ENCODE measurements around the gene ACOXL.

The ACOXL gene

DNA sequence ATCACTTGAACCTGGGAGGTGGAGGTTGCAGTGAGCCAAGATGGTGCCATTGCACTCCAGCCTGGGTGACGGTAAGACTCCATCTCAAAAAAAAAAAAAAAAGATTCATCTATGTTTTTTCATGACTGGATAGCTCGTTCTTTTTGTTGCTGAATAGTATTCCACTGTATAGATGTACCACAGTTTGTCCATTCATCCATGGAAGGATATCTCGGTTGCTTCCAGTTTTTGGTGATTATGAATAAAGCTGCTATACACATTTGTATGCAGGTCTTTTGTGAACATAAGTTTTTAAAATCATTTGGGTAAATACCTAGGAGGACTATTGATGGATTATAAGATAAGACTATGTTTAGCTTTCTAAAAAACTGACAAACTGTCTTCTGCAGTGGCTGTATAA lies 90.8 kb downstream of the ACOXL start:
- no peak for DNase-seq

- no peak for DNase-seq
Measured at GRCh38 chr2:110827511-110827910, 95.1 kb downstream of the ACOXL start.

DNA sequence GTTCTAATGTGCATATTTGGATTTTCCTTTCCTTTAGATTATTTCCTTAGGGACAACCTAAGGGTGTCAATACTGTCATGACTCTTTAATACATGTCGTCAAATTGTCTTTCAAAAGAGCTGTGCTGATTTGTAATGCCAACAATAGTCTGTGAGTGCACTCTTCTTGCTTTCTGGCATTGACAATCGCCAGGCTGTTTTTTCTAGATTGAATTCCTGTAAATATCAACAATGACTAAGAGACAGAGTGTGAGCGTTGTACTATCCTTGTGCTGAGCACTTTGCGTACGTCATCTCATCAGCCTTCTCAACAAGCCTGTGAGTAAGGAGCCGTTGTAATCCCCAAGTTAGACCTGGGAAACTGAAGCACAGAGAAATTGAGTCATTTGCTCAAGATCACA lies 96.0 kb downstream of the ACOXL start:
- no peak for DNase-seq

DNA sequence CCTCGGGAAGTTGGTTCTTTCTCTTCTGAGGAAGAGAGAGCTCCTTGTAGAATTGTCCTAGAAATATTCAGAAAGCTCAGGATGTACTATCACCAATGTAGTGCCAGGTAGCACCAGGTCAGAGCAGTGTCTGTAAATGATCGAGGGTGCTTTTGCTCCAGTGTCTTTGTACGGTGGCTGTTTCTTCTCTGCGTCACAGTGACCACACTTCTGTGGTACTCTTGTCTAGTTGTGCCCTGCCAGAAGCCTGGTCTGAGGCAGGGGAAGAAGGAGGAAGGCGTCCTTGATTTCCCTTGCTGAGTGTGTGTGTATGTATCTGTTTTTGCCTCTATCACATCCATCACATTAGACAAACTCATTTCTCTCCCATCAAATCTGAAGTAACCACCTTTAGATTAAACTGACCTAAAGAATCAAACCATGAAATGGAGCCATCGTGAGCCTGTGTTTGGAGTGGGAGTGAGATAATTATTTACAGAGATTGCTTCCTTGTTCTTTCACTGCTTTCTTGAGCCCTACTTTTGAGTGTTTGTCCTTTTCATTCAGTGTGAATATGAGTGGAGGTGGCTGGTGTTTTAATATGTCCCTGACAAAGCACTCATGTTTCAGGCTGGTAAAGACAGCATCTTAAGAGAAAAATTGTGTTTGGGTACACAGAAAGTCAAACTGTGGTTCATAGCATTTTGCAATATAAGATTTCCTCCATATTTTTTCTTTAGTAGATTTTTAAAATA lies 97.2 kb downstream of the ACOXL start:
- DNase-seq: no peak

- no peak for DNase-seq
Measured at GRCh38 chr2:110832740-110833139, 100.4 kb downstream of the ACOXL start.

GRCh38 chr2:110834134-110834827 lies 101.9 kb downstream of the ACOXL start:
- no peak for DNase-seq

- no peak for DNase-seq
Measured at GRCh38 chr2:110836671-110837070, 104.3 kb downstream of the ACOXL start.

DNA sequence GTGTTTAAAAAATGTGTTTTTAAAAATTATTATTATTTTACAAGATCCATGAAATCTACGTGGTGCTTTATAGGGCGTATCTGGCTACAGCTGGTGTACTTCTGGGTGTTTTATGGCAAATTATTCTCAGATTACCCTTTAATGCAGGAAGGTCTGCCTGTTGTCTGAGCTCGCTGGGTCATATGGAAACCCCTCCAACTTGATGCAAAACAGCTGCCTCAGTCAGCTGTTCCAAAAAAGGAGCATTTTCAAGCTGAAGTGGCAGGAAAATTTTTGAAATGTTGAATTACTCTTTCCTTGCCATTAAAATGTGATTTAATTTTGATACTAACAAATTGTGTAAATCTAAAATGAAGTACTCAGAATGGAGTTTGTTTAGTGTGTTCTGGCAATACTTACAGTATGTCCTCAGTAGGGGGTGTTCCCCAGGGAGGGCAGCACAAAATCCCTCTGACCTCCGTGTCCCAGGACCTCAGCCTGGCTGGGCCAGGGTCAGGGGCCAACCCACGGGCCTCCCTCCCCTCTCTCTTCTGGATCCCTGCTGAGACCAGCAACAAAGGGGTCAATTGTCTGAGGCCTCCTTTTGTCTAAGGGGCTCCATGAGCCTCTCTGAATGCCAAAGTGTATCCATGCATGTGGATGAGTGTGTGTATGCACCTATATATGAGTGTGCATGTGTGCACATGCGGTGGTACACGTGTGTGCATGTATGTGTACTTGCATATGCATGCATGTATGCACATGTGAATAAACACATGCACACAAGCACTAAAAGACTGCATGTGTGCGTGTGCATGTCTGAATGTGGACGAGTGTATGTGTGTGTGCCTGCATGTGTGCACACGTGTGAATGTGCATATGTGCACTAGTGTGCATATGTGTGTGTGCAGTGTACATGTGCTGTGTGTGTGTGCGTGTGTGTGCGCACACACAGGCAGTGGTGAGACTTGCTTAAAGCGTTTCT lies 105.4 kb downstream of the ACOXL start:
- DNase-seq: no peak

- DNase-seq: no peak
Measured at GRCh38 chr2:110838657-110839384, 106.4 kb downstream of the ACOXL start.

- no peak for DNase-seq
Measured at GRCh38 chr2:110840508-110840907, 108.1 kb downstream of the ACOXL start.

DNA sequence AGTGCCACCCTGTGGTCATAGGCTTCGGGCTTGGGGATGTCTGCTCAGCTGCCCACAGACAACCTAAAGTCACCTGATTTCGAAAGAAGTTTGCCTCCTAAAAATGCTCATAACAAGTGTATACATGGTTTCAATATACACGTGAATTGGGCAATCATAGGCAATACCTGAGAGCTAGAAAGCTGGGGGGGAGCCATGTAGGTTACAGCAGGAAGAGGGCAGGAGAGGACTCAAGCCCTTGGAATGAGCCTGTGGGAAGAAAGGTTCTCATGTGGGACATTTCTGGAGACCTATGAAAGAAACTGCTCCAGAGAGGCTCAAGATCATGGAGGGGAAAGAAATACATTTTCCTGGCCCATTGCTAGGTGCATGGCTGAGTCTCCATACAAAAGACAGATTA lies 109.7 kb downstream of the ACOXL start:
- no peak for DNase-seq

DNA sequence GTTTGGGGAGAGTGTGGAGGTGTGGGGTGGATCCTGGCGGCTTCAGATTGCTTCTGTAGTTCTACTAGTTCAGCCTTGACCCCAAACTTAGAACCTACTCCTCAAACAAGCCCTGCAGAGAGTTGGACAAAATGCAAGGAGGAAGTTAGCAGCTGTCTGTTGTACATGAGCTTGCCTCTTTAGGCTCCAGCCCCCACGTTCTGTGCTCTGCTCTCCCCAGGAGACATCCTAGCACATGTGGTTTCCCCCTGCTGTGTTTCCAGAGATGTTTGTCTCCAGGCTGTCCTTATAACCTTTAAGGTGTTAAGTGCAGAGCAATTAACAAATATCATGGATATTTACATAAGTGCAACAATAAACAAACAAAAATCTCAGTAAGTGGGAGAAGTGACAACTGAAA lies 111.1 kb downstream of the ACOXL start:
- DNase-seq: no peak

- no peak for DNase-seq
Measured at GRCh38 chr2:110843959-110844510, 111.7 kb downstream of the ACOXL start.

DNA sequence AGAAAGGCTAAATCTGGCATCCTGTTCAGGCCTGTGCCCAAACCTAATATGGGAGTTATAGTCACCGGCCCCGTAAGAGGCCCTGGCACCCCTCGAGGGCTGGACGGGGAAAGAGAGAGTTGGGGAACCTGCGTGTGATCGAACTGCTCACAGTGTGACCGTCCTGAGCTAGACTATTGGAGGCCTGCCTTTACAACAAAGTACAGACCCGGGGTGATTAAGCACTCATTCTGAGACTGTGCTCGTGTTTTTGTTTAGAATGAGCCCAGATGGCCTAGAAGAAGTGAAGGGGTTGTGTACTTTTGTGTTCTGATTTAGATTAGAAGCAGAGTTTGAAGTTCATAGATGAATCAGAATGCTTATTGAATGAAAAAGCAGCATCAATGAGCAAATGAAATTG lies 115.3 kb downstream of the ACOXL start:
- no peak for DNase-seq

DNA sequence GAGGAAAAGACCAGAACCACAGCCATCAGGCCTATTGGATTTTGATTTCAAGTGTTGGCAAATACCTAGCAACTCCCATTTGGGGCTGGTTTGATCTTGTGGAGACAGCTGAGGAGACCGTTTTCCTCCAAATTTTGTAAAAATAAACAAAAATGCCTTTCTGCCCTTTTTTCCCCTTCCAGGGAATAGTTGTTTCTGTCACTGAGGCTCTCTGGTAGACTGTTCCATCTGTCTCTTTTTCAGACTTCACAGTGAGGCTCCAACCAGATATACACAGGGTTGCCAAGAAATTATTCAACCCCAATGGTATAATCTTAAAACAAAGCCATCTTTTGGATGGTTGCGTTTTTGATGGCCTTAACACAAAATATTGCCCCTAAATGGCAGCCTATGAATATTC lies 115.7 kb downstream of the ACOXL start:
- no peak for DNase-seq

- no peak for DNase-seq
Measured at GRCh38 chr2:110848519-110849030, 116.2 kb downstream of the ACOXL start.

GRCh38 chr2:110851531-110851930 lies 119.2 kb downstream of the ACOXL start:
- DNase-seq: no peak

DNA sequence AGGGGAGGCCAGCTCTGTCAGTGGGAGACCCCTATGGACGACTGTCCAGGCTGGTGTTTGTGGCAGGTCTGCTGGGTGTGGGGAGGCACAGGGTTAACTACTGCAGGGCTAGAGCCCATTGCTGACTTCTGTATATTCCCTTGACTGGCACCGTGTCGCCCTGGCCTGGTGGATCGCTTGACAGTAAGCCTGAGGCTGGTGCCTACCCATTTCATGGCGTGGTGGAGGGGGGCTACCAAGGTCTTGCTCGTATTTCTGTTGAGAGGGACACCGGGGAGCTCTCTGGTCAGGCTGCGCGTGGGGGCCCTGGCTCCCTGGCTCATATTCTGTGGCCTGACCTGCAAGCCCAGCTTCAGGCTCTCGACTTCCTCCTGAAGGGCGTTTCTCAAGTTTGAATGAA lies 119.7 kb downstream of the ACOXL start:
- DNase-seq: no peak

DNA sequence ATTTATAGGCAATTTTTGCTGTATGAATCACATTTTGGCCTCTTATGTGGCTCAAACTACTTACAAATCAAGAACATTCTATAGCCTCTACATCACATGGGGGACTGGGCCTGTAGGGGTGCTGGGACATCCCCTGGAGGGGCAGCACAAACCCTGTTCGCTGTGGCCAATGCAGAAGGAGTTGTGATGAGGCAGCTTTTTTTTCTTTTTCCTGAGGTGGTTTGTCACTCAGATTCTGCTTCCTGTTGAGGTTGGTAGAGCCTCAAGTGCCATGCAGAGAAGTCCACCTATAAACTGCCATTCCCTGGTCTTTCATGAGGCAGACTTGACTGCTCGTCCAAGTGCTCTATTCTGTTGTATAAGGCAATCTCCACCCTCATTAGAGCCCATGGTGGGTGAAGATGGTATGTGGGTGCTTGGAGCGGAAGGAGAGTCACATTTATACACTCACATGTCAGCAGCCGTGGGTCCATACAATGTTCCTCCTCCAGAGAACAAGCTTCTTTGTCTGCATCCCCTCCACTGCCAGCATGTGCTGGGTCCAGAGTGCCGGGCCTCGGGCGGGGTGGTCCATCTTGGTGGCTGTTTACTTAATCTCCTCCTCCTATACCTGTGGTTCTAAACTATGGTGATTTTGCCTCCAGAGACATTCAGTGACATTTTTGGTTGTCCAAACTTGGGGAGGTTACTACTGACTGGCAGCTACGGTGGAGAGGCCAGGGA lies 120.3 kb downstream of the ACOXL start:
- DNase-seq: no peak

DNA sequence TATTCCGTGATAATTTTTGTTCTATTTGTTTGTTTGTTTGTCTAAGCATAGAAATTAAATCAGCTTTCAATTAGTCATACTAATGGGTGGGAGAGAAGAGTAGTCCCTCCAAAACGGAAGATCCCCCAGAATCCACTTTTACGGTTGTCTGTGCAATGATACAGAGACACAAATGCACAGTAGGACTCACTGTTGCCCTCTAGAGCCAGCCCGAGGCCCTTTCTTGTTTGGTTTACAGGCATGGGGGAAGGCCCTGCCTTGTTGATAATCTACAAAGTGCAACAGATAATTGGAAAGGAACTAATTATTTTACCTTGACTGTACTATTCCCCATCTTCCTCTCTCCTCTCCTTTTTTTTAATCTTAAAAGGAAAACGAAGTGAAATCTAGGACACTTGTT lies 121.1 kb downstream of the ACOXL start:
- peak in 15 of 51 donors; percentile 4 to 43 (median 19) for DNase-seq
